GM21360 (cell line): ENCODE measurements around the gene GNA12.
"Not testable (repeated sequence)": the region's sequence is repeated elsewhere in the genome, so short reads cannot be mapped to it uniquely, and the experiment has no call there.

Experiments
- ATAC-seq: cut with Tn5 transposase; IDR thresholded peaks from one replicate; pipeline ENCODE4 v1.9.1; 2021; ENCODE audit warnings: mild to moderate bottlenecking, moderate library complexity; ENCODE audit not compliant: unreplicated experiment

The GNA12 gene

DNA sequence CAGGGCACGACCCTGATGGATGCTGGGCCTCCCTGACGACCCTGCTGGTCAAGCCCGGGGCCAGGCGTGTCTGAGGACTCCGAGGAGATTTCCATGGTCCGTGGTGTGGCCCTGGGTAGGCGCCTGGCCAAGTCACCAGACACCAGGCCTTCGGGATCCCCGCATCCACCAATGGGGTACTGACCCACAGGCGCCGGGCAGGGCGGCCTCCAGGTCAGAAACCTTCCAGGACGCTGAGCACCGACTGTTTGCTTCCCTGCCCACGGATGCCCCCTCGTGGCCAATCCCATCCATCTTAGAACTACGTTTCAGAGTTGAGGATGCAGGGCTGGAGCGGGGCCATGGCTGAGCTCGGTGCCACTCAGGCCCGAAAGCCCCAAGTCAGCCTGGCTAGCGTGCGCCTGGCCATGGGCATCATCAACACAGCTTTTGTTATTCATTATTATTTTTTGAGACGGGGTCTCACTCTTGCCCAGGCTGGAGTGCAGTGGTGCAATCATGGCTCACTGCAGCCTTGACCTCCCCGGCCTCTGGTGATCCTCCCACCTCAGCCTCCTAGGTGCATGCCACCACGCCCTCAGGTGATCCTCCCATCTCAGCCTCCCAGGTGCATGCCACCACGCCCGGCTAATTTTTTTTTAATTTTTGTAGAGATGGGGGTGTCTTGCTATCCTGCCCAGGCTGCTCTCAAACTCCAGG lies 163.2 kb downstream of the GNA12 start:
- no peak for ATAC-seq

DNA sequence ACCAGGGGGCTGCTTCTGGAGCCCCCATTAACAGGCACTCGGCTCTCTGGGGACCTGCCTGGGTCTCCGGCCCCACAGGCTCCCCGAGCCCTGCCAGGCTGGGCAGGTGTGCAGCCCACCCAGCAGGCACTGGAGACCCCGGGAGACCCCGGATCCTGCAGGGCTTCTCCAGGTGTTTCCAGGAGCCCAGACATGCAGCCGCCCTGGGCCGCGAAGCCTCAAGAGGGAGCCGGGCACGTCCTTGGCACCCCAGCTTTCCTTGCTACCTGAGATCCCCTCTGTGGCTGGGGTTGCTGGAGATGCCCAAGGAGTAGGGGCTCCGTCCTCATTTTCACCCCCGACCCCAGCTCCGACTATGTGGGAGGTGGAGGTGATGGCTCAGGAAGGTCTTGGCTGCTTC lies 163.9 kb downstream of the GNA12 start:
- ATAC-seq = no peak

DNA sequence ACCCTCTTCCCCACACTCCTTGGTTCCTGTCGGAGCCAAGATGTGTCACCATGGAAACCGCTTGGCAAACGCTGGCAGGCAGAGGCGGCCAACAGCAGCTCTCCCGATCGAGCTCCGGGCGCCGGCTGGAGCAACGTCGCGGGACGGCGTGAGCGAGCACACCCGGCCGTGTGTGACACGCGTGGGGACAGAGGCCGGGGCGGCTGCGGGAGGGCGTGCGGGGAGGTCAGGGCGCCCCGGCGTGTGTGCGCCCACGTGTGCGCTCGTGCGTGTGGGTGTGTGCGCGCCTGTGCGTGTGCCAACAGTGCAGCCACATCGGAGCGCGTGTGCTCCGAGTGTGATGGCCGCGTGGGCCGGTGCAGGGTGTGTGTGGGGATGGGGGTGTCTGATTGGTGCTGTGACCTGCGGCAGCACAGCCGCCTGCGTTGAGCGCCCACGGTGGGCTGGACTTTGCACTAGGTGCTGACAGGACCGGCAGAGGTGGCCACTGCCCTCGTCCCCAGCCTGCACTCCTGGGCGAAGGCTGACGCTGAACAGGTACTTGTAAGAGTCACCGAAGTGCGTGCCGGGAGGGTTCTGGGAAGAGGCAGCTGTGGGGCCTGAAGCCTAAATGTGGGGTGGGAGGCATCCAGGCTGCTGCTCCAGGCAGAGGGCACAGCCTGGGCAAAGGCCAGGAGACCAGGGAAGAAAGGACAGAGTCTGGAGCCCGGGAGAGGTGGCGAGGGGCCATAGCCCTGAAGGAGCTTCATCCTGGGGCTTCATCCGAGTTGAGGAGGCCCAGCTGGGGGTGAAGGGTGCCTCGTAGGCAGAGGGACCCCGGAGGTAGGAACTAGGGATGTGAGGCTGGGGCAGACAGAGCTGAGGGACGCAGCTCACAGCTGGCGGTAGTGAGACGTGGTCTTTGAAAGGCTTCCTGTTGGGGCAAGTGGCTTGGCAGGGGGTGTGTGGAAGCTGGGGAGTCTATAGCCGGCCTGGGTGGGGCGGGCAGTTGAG lies 164.7 kb downstream of the GNA12 start:
- not testable (repeated sequence) for ATAC-seq

DNA sequence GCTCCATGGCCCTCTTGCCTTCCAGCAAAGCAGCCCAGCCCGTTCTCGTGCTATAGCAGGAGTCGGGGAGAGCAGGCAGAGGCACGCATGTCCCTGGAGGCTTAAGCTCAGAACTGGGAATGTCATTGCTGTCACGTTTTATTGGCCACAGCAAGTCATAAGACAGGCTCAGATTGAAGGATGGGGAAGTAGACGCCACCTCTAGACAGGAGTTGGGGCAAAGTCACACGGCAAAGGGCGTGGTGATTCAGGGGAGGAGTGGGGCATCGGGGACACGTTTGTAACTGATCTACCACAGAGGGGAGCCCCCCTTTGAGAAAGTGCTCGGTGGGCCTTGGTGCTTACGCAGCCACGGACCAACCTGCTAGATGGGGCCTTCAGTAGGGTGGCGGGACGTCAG lies 165.7 kb downstream of the GNA12 start:
- not testable (repeated sequence) for ATAC-seq
